Immature natural killer cell (primary cell): ENCODE results near the gene ARRB1. TPM values are rescaled to one million over a fixed set of nuclear protein-coding genes. Genes with fewer than 3 reads are reported as not detected.

Experiments
- DNase-seq, 3 donors: peaks; one replicate each; pipeline ENCODE4 v3.0.0; 2022; ENCODE audit warnings: mixed read lengths in 1 of 3
- H3K27ac Mint-ChIP-seq, 6 donors: one replicate each; pipeline ENCODE4 v1.8.0; 2020; ENCODE audit warnings: mixed read lengths in 6 of 6, mild to moderate bottlenecking in 5 of 6, inconsistent platforms in 4 of 6, moderate library complexity in 3 of 6
- H3K27me3 Mint-ChIP-seq, 3 donors: one replicate each; pipeline ENCODE4 v1.8.0; 2020 to 2021; ENCODE audit warnings: low read depth in 3 of 3, mild to moderate bottlenecking in 3 of 3, mixed read lengths in 3 of 3, moderate library complexity in 3 of 3, inconsistent platforms in 1 of 3
- H3K36me3 Mint-ChIP-seq, 3 donors: one replicate each; pipeline ENCODE4 v1.8.0; 2020; ENCODE audit warnings: mixed read lengths in 3 of 3, inconsistent platforms in 2 of 3, mild to moderate bottlenecking in 2 of 3
- H3K4me1 Mint-ChIP-seq, 2 donors: one replicate each; pipeline ENCODE4 v1.8.0; 2020; ENCODE audit warnings: inconsistent platforms in 2 of 2, mild to moderate bottlenecking in 2 of 2, mixed read lengths in 2 of 2, moderate library complexity in 1 of 2
- H3K4me3 Mint-ChIP-seq, 5 donors: one replicate each; pipeline ENCODE4 v1.8.0; 2020; ENCODE audit warnings: mild to moderate bottlenecking in 5 of 5, mixed read lengths in 5 of 5, inconsistent platforms in 3 of 5, moderate library complexity in 3 of 5
- H3K9me3 Mint-ChIP-seq, 6 donors: one replicate each; pipeline ENCODE4 v1.8.0; 2020; ENCODE audit warnings: mild to moderate bottlenecking in 6 of 6, mixed read lengths in 6 of 6, inconsistent platforms in 4 of 6, moderate library complexity in 3 of 6
- polyA plus RNA-seq, 3 donors: library from polyadenylated mRNA; unstranded; fragments of 300-500 nt; fragmentation: Illumina TruSeq; gene quantifications; one replicate each; pipeline ENCODE4 v1.2.3, GENCODE V29; 2021

The ARRB1 gene
- polyA plus RNA-seq, 3 donors from 2014 or later: 28.7 to 51.1 (median 41.5) TPM

- DNase-seq: no peak
- Mint-ChIP-seq H3K27ac (peak overlapping the region in 5 of 6 donors; percentile 19 to 91 (median 58)), H3K4me3 (peak overlapping the region in 1 of 5 donors; percentile 43), H3K4me1 (peaks cover 81 to 85% of the 10 kb centered on the region in 2 donors), H3K27me3 (no peaks in the 10 kb centered on the region), H3K36me3 (peaks cover 3 to 7% (median 5%) of the 10 kb centered on the region in 3 donors), H3K9me3 (no peaks in the 10 kb centered on the region)
These were observed 32.2 kb downstream of the ARRB1 start for GRCh38 chr11:75319035-75319877.

DNA sequence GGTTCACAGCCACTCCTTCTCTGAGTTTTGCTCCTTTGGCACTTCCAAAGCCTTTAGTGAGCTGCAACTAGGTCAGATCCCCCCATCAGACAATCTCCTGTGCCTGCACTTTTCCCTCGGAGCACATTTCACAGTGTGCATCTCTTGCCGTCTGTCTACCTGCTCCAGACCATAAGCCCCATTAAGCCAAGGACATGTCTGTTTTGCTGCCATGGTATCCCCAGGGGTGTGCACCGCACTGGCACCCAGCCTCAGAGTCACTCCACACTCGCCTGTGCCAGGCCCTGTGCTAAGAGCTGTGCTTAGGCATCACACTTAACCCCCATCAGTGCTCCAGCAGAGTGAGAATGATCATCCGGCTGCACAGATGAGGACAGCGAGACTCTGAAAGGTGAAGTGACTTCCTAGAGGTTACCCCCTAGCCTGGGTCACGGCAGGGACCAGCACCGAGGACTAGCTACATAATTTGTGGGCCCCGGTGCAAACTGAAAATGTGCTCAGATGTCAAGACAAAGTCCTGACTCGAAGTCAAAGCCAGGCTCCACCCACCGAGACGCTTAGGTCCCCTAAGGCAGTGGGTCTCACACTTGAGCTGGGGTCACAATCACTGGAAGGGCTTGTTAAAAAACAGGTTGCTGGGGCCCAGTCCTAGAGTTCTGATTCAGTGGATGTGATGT is 33.9 kb downstream of the ARRB1 start:
- Mint-ChIP-seq H3K27me3 (no peaks in the 10 kb centered on the region), H3K27ac (peak overlapping the region; percentile 17 to 86 (median 68)), H3K36me3 (peaks cover under 1 to 5% (median 4%) of the 10 kb centered on the region in 3 donors), H3K4me3 (peak overlapping the region; percentile 1 to 42 (median 8)), H3K4me1 (peaks cover 80 to 85% of the 10 kb centered on the region in 2 donors), H3K9me3 (no peaks in the 10 kb centered on the region)
- DNase-seq: no peak

- Mint-ChIP-seq H3K36me3 (peaks cover 0 to 7% (median 5%) of the 10 kb centered on the region in 3 donors), H3K4me3 (peak overlapping the region in 1 of 5 donors; percentile 31), H3K9me3 (no peaks in the 10 kb centered on the region), H3K27me3 (no peaks in the 10 kb centered on the region), H3K27ac (peak overlapping the region in 5 of 6 donors; percentile 2 to 91 (median 71)), H3K4me1 (peaks cover 73 to 88% of the 10 kb centered on the region in 2 donors)
- no peak for DNase-seq
These were observed 36.0 kb downstream of the ARRB1 start for GRCh38 chr11:75315439-75315805.

GRCh38 chr11:75314771-75315438 is 36.6 kb downstream of the ARRB1 start:
- H3K27ac Mint-ChIP-seq: peak overlapping the region in 4 of 6 donors; percentile 51 to 91 (median 72)
- no peaks in the 10 kb centered on the region for H3K9me3 Mint-ChIP-seq
- peaks cover 77 to 89% of the 10 kb centered on the region in 2 donors for H3K4me1 Mint-ChIP-seq
- H3K4me3 Mint-ChIP-seq: peak overlapping the region in 1 of 5 donors; percentile 31
- peaks cover 0 to 7% (median 5%) of the 10 kb centered on the region in 3 donors for H3K36me3 Mint-ChIP-seq
- no peak for DNase-seq
- H3K27me3 Mint-ChIP-seq: no peaks in the 10 kb centered on the region

DNA sequence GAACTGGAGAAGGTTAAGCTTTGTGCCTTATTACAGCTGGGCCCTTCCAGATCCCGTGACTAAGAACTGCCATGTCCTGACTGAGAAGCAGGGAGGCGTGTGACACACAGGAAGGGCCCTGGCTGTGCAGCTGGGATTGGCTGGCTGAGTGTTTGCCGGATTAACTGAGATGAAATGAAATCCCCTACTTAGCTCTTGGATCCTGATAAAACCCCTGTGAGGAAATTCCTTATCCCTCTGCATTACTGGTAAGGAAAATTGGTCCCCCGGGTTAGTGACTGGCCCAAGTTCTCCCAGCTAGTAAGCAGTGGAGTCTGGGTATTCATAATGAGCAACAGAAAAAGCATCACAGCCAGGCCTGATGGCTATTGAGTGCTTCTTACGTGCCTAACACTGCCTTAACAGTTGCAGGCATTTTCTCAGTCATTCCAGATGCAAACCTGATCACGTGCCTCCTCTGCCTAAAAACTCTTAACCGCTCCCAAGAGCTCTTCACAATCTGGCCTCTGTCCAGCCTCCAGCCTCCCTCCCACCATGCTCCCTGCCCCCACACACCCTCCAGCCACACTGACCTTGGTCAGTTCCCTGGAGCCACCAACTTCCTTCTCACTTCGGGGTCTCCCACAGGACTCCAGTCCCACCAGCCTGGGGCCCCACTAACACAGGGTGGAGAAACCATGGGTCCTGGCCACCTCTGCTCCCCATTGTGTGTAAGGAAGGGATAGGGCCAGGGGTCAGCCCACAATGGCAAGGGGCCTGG is 37.8 kb downstream of the ARRB1 start:
- Mint-ChIP-seq H3K4me3 (no peak overlapping the region), H3K36me3 (peaks cover 0 to 5% (median 4%) of the 10 kb centered on the region in 3 donors), H3K4me1 (peaks cover 75 to 88% of the 10 kb centered on the region in 2 donors), H3K27ac (peak overlapping the region in 4 of 6 donors; percentile 39 to 71 (median 47)), H3K27me3 (peaks cover 0 to 3% (median 0%) of the 10 kb centered on the region in 3 donors), H3K9me3 (no peaks in the 10 kb centered on the region)
- DNase-seq: no peak

DNA sequence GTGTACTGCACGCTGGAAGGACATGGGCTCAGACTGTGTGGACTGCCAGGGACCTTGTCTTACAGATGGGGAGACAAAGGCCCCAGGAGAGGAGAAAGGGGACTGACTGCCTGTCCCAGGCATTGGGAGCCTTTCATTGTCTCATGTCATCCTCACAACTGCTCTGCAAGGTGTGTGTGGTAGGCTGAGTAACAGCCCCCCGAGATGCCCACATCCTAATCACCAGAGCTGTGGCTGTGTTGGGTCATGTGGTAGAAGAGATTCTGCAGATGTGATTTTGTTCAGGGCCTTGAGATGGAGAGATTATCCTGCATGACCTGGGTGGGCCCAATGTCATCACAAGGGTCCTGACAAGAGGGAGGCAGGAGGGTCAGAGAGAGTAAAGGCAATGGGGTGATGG is 39.1 kb downstream of the ARRB1 start:
- Mint-ChIP-seq H3K4me1 (peaks cover 73 to 89% of the 10 kb centered on the region in 2 donors), H3K9me3 (no peaks in the 10 kb centered on the region), H3K36me3 (peaks cover 0 to 5% (median 4%) of the 10 kb centered on the region in 3 donors), H3K27me3 (peaks cover 0 to 3% (median 0%) of the 10 kb centered on the region in 3 donors), H3K27ac (peak overlapping the region in 5 of 6 donors; percentile 5 to 88 (median 65)), H3K4me3 (peak overlapping the region in 2 of 5 donors; percentile 25 to 42)
- no peak for DNase-seq

DNA sequence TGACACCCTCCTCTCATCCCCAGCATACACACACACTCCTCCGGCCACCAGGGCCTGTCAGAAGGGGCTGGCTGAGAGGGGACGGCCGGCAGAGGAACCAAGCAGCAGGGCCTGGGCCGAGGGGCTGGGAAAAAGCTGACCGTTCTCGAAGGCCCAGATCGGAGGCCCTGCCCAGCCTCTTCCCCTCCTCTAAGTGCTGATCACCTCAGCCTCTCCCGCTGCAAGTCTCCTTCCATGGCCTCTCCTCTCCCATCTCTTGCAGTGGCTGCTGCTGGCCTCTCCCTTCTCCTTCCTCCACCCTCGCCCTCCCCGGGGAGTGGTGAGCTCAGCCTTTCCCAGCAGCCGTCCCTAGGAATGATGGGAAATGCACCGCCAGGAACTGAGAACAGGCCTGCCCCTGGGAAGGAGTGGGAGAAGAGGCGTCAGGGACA is 39.6 kb downstream of the ARRB1 start:
- Mint-ChIP-seq H3K27me3 (peaks cover 0 to 3% (median 0%) of the 10 kb centered on the region in 3 donors), H3K4me3 (no peak overlapping the region), H3K4me1 (peaks cover 73 to 89% of the 10 kb centered on the region in 2 donors), H3K36me3 (peaks cover 0 to 8% (median 4%) of the 10 kb centered on the region in 3 donors), H3K9me3 (no peaks in the 10 kb centered on the region), H3K27ac (peak overlapping the region in 4 of 6 donors; percentile 5 to 88 (median 73))
- DNase-seq: no peak

GRCh38 chr11:75308986-75309385 is 42.5 kb downstream of the ARRB1 start:
- Mint-ChIP-seq H3K4me3 (no peak overlapping the region), H3K4me1 (peaks cover 69 to 87% of the 10 kb centered on the region in 2 donors), H3K27me3 (peaks cover 0 to 3% (median 2%) of the 10 kb centered on the region in 3 donors), H3K27ac (peak overlapping the region in 1 of 6 donors; percentile 28), H3K36me3 (peaks cover 0 to 13% (median 4%) of the 10 kb centered on the region in 3 donors), H3K9me3 (no peaks in the 10 kb centered on the region)
- no peak for DNase-seq

- H3K4me3 Mint-ChIP-seq: no peak overlapping the region
- no peaks in the 10 kb centered on the region for H3K9me3 Mint-ChIP-seq
- peak overlapping the region in 2 of 6 donors; percentile 13 to 73 for H3K27ac Mint-ChIP-seq
- DNase-seq: no peak
- H3K27me3 Mint-ChIP-seq: peaks cover 0 to 3% (median 2%) of the 10 kb centered on the region in 3 donors
- peaks cover 0 to 13% (median 4%) of the 10 kb centered on the region in 3 donors for H3K36me3 Mint-ChIP-seq
- H3K4me1 Mint-ChIP-seq: peaks cover 69 to 87% of the 10 kb centered on the region in 2 donors
These were observed 43.3 kb downstream of the ARRB1 start for GRCh38 chr11:75308116-75308515.

DNA sequence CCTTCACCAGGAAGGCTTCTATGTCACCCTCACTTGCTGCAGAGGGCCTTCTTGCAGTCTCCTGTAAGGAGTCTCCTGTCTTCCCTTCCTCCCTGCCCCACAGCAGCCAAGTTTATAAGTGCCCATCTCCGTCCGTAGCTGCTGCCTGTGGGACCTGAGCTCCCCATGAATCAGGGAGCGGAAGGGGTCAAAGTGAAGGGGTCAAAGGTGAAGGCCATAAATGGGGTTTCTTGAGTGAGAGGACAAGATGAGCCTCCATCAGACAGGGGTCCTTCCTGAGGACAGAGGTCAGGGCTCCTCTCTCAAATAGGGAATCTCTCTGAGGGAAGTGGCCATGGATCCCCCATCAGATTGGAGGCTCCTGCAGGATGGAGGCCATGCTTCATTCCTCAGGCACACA is 44.4 kb downstream of the ARRB1 start:
- H3K4me1 Mint-ChIP-seq: peaks cover 65 to 86% of the 10 kb centered on the region in 2 donors
- DNase-seq: no peak
- H3K27me3 Mint-ChIP-seq: peaks cover 0 to 3% (median 2%) of the 10 kb centered on the region in 3 donors
- H3K36me3 Mint-ChIP-seq: peaks cover 0 to 9% (median 0%) of the 10 kb centered on the region in 3 donors
- H3K27ac Mint-ChIP-seq: peak overlapping the region in 4 of 6 donors; percentile 20 to 69 (median 58)
- H3K9me3 Mint-ChIP-seq: no peaks in the 10 kb centered on the region
- H3K4me3 Mint-ChIP-seq: no peak overlapping the region

GRCh38 chr11:75306529-75306928 is 44.9 kb downstream of the ARRB1 start:
- H3K4me1 Mint-ChIP-seq: peaks cover 67 to 86% of the 10 kb centered on the region in 2 donors
- no peak for DNase-seq
- peaks cover 0 to 3% (median 2%) of the 10 kb centered on the region in 3 donors for H3K27me3 Mint-ChIP-seq
- no peak overlapping the region for H3K4me3 Mint-ChIP-seq
- peak overlapping the region in 3 of 6 donors; percentile 31 to 54 (median 42) for H3K27ac Mint-ChIP-seq
- H3K36me3 Mint-ChIP-seq: peaks cover 0 to 9% (median 0%) of the 10 kb centered on the region in 3 donors
- no peaks in the 10 kb centered on the region for H3K9me3 Mint-ChIP-seq

- H3K27ac Mint-ChIP-seq: peak overlapping the region in 5 of 6 donors; percentile 15 to 54 (median 42)
- no peak overlapping the region for H3K4me3 Mint-ChIP-seq
- DNase-seq: no peak
- peaks cover 0 to 9% (median 0%) of the 10 kb centered on the region in 3 donors for H3K36me3 Mint-ChIP-seq
- peaks cover 70 to 86% of the 10 kb centered on the region in 2 donors for H3K4me1 Mint-ChIP-seq
- no peaks in the 10 kb centered on the region for H3K9me3 Mint-ChIP-seq
- peaks cover 0 to 3% (median 2%) of the 10 kb centered on the region in 3 donors for H3K27me3 Mint-ChIP-seq
These were observed 45.5 kb downstream of the ARRB1 start for GRCh38 chr11:75305993-75306392.
